Right atrium auricular region (tissue), 2 donors: ENCODE results near the gene ZNF174. TPM values are rescaled to one million over a fixed set of nuclear protein-coding genes. Genes with fewer than 3 reads are reported as not detected.
A peak's percentile ranks its signal among the peaks of the same experiment; 100 is the strongest.

ENCODE experiments used
- DNase-seq: peaks from one replicate; pipeline ENCODE4 v3.0.0-alpha.2; 2019; ENCODE audit warnings: low spot score
- H3K27ac ChIP-seq, 2 donors: fragments of 200-600 bp; sonication (generic); 1 replicate in 1 of 2; 2 replicates in 1 of 2; pipeline ENCODE4 v1.5.1; 2016 to 2019
- H3K27me3 ChIP-seq, 2 donors: fragments of 200-600 bp; sonication (generic); one replicate each; pipeline versions ENCODE4 v1.5.1 to v1.6.0; 2017 to 2019
- H3K36me3 ChIP-seq: fragments of 200-600 bp; sonication (generic); one replicate; pipeline ENCODE4 v1.5.1; 2016
- H3K4me1 ChIP-seq, 2 donors: fragments of 200-600 bp; sonication (generic); one replicate each; pipeline versions ENCODE4 v1.5.1 to v1.6.0; 2017 to 2019
- H3K4me3 ChIP-seq, 2 donors: fragments of 200-600 bp; sonication (generic); 1 replicate in 1 of 2; 2 replicates in 1 of 2; pipeline ENCODE4 v1.5.1; 2017 to 2019; ENCODE audit warnings: mild to moderate bottlenecking in 1 of 2, moderate library complexity in 1 of 2
- H3K9me3 ChIP-seq, 2 donors: fragments of 200-600 bp; sonication (generic); one replicate each; pipeline ENCODE4 v1.5.1; 2019
- total RNA-seq, 2 donors: library from RNA; depleted of rRNA; stranded (reverse); fragments of >200 nt; gene quantifications; one replicate each; pipeline ENCODE4 v1.1.0, GENCODE V29; 2016
- TF ChIP-seq, protein P1 (sequence below), 2 donors: fragments of 200-600 bp; sonication (generic); IDR thresholded peaks; one replicate each; pipeline ENCODE4 v1.5.1; 2019; ENCODE audit warnings: antibody characterized with exemption in 2 of 2

Gene ZNF174
- total RNA-seq, 2 donors from 2014 or later = 10.2 to 16.5 TPM

DNA sequence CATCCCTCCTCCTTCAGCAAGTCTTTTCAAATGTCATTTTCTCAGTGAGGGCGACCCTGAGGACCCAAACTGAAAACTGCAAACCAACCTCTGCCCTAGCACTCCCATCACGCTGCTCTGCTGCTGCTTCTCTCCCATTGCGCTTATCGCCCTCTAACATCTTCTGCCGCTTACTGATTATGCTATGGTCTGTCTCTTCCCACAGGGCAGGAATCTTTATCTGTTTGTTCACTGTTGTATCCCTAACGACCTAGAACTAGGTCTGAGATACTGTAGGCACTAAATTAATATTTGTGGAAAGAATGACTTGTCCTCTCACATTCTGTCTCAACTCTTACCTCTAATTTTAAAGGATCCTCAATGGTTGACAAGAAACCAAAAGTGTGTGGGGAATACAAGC, 12.7 kb upstream of the ZNF174 start:
- H3K36me3 ChIP-seq = peaks cover 81% of the 10 kb centered on the region
- no peaks in the 10 kb centered on the region for H3K27me3 ChIP-seq
- TF ChIP-seq, protein P1, sequence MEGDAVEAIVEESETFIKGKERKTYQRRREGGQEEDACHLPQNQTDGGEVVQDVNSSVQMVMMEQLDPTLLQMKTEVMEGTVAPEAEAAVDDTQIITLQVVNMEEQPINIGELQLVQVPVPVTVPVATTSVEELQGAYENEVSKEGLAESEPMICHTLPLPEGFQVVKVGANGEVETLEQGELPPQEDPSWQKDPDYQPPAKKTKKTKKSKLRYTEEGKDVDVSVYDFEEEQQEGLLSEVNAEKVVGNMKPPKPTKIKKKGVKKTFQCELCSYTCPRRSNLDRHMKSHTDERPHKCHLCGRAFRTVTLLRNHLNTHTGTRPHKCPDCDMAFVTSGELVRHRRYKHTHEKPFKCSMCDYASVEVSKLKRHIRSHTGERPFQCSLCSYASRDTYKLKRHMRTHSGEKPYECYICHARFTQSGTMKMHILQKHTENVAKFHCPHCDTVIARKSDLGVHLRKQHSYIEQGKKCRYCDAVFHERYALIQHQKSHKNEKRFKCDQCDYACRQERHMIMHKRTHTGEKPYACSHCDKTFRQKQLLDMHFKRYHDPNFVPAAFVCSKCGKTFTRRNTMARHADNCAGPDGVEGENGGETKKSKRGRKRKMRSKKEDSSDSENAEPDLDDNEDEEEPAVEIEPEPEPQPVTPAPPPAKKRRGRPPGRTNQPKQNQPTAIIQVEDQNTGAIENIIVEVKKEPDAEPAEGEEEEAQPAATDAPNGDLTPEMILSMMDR (IDR thresholded peaks at IDR 0.05) = no peak
- peaks cover 26 to 92% of the 10 kb centered on the region in 2 donors for H3K9me3 ChIP-seq
- no peaks in the 10 kb centered on the region for H3K4me1 ChIP-seq
- DNase-seq = no peak
- H3K4me3 ChIP-seq = no peak overlapping the region
- no peak overlapping the region for H3K27ac ChIP-seq

DNA sequence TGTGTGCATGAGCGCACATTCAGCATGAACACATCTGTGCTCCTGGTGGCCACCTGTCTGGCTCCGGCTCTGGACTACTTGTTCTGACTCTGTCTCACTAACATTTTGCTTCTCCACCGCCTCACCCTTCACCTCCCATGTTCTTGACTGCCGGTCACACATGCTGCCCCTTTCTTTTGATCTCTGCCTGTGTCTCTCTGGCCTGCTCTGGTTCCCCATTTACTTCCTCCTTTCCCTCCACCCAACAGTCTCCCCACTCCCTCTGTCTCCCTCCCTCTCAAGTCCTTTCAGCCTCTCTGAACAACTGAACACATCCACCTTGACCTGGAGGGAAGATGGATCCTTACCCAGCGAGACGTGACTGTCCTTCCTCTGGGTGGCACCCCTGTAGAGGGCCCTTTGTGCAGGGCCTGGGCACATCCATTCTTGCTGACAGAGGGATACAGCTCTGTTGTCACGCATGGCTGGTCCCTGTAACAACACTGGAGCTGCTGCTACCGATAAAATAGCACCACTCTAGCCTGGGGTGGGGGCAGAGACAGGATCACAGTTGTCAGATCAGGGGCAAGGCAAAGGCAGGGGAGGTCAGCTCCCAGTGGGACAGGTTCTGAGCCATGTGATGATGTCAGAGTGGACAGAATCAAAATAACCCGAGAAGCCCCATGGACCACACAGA, 11.2 kb upstream of the ZNF174 start:
- peaks cover 11 to 85% of the 10 kb centered on the region in 2 donors for H3K9me3 ChIP-seq
- H3K27ac ChIP-seq = no peak overlapping the region
- H3K4me3 ChIP-seq = no peak overlapping the region
- no peaks in the 10 kb centered on the region for H3K4me1 ChIP-seq
- no peaks in the 10 kb centered on the region for H3K27me3 ChIP-seq
- no peak for DNase-seq
- TF ChIP-seq, protein P1 (IDR thresholded peaks at IDR 0.05) = no peak
- peaks cover 81% of the 10 kb centered on the region for H3K36me3 ChIP-seq

DNA sequence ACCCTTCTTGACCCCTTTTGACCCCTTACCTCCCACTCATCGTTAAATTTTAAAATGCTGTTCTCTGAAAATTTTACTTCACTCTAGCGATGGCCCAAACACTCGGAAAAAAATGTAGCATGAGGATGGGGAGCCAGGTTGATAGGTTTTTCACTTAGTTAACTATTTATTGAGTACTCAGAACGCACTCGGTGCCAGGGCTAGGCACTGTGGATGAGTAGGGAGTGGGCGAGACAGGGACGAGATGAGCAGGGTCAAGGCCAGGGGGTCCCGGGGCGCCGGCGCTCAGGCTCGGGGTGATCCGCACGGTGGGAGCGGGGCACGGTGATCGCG, 603 bp upstream of the ZNF174 start:
- peak overlapping the region; percentile 86 to 90 for H3K27ac ChIP-seq
- H3K36me3 ChIP-seq = peaks cover 39% of the 10 kb centered on the region

DNA sequence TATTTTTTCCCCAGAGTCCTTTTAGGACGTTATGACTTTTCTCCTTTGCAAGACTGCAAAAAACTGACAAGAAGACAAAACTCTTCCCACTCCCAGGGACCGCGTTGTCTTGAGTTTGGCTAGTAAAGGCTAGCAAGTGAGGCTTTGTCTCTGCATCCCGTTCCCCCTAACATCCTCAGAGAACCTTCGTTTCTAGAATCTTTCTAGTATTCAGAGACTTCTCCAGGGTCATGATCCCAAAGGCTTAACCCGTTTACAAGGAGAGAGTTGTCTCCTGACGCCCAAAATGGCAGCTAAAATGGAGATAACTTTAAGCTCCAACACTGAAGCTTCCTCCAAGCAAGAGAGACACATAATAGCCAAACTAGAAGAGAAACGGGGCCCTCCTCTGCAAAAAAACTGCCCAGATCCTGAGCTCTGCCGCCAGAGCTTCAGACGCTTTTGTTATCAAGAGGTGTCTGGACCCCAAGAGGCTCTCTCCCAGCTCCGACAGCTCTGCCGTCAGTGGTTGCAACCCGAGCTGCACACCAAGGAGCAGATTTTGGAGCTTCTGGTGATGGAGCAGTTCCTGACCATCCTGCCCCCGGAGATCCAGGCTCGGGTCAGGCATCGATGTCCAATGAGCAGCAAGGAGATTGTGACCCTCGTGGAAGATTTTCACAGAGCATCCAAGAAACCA, 843 bp downstream of the ZNF174 start:
- peak overlapping the region; percentile 86 to 90 for H3K27ac ChIP-seq
- DNase-seq = no peak
- H3K4me3 ChIP-seq = peak overlapping the region; percentile 90 to 94
- H3K9me3 ChIP-seq = peaks cover 5 to 41% of the 10 kb centered on the region in 2 donors
- peaks cover 42% of the 10 kb centered on the region for H3K36me3 ChIP-seq
- no peaks in the 10 kb centered on the region for H3K27me3 ChIP-seq
- H3K4me1 ChIP-seq = peaks cover 0 to 18% of the 10 kb centered on the region in 2 donors
- TF ChIP-seq, protein P1 (IDR thresholded peaks at IDR 0.05) = no peak

More for the DNA sequence above, 603 bp upstream of the ZNF174 start:
- peaks cover 0 to 33% of the 10 kb centered on the region in 2 donors for H3K9me3 ChIP-seq
- H3K4me1 ChIP-seq = peaks cover 0 to 18% of the 10 kb centered on the region in 2 donors
- TF ChIP-seq, protein P1 (IDR thresholded peaks at IDR 0.05) = no peak
- DNase-seq = no peak
- no peaks in the 10 kb centered on the region for H3K27me3 ChIP-seq
- H3K4me3 ChIP-seq = peak overlapping the region; percentile 90 to 94

DNA sequence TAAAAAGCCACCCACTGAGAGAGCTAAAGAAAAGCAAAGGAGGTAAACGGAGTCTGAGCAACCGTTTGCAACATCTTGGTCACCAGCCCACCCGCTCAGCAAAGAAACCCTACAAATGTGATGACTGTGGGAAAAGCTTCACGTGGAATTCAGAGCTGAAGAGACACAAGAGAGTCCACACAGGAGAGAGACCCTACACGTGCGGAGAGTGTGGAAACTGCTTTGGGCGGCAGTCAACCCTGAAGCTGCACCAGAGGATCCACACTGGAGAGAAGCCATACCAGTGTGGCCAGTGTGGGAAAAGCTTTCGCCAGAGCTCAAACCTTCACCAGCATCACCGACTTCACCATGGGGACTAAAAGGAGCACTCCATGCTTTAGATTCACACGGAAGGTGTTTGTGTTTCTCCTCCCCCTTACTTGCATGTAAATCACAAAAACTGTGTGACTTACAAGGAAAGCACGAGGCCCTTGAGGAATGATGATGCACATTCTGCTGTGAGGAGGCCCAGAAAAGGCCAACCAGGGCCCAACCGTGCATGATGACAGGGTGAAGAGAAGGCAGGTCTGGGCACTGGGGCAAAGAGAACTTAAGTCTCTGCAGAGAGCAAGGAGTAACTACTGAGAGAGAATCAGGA, 7.7 kb downstream of the ZNF174 start:
- TF ChIP-seq, protein P1 (IDR thresholded peaks at IDR 0.05) = no peak
- Histone ChIP-seq H3K36me3 (peaks cover 60% of the 10 kb centered on the region), H3K27ac (no peak overlapping the region)

More for the DNA sequence above, 7.7 kb downstream of the ZNF174 start:
- no peak for DNase-seq
- Histone ChIP-seq H3K4me3 (no peak overlapping the region), H3K9me3 (peaks cover 41 to 97% of the 10 kb centered on the region in 2 donors), H3K4me1 (no peaks in the 10 kb centered on the region), H3K27me3 (no peaks in the 10 kb centered on the region)
